Sigmoid colon (tissue), 4 donors: ENCODE results near the gene CDCA5.

Experiments
- CTCF ChIP-seq, 4 experiments: fragments of 450-650 bp in 3 of 4; fragments of 200-600 bp in 1 of 4; IDR thresholded peaks; one replicate each; pipeline ENCODE4 v1.5.1; 2016 to 2019; ENCODE audit warnings: antibody characterized with exemption in 4 of 4, mild to moderate bottlenecking in 3 of 4, moderate library complexity in 2 of 4
- EP300 ChIP-seq, 4 donors: sonication (generic); formaldehyde crosslinking; IDR thresholded peaks; one replicate each; pipeline ENCODE4 v1.6.1; 2017; ENCODE audit warnings: antibody characterized with exemption in 4 of 4
- POLR2A ChIP-seq, 2 donors: fragments of 450-650 bp; IDR thresholded peaks; one replicate each; pipeline ENCODE4 v1.6.1; 2016; ENCODE audit warnings: antibody characterized with exemption in 2 of 2, mild to moderate bottlenecking in 2 of 2, moderate library complexity in 2 of 2
- POLR2AphosphoS5 ChIP-seq, 4 donors: sonication (generic); formaldehyde crosslinking; IDR thresholded peaks; one replicate each; pipeline ENCODE4 v1.6.1; 2017; ENCODE audit warnings: antibody characterized with exemption in 4 of 4

- TF ChIP-seq POLR2A (IDR thresholded peaks at IDR 0.05) (no peak), CTCF (IDR thresholded peaks at IDR 0.05) (no peak), POLR2AphosphoS5 (IDR thresholded peaks at IDR 0.05) (no peak), EP300 (IDR thresholded peaks at IDR 0.05) (no peak)
Observed at GRCh38 chr11:65034423-65034822, 49.4 kb downstream of the CDCA5 start.
